ENCODE data around the gene KIF25.

GRCh38 chr6:167984876-167985604, 12.4 kb upstream of the KIF25 start:
- TF ChIP-seq POLR2AphosphoS5 (IDR thresholded peaks at IDR 0.05) (no peak), POLR2A (IDR thresholded peaks at IDR 0.05) (no peak)
- TF ChIP-seq, protein P1, sequence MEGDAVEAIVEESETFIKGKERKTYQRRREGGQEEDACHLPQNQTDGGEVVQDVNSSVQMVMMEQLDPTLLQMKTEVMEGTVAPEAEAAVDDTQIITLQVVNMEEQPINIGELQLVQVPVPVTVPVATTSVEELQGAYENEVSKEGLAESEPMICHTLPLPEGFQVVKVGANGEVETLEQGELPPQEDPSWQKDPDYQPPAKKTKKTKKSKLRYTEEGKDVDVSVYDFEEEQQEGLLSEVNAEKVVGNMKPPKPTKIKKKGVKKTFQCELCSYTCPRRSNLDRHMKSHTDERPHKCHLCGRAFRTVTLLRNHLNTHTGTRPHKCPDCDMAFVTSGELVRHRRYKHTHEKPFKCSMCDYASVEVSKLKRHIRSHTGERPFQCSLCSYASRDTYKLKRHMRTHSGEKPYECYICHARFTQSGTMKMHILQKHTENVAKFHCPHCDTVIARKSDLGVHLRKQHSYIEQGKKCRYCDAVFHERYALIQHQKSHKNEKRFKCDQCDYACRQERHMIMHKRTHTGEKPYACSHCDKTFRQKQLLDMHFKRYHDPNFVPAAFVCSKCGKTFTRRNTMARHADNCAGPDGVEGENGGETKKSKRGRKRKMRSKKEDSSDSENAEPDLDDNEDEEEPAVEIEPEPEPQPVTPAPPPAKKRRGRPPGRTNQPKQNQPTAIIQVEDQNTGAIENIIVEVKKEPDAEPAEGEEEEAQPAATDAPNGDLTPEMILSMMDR (IDR thresholded peaks at IDR 0.05), result no peak
